Measurements from ENCODE around the gene SOX1.
A peak's percentile ranks its signal among the peaks of the same experiment; 100 is the strongest.

The SOX1 gene

DNA sequence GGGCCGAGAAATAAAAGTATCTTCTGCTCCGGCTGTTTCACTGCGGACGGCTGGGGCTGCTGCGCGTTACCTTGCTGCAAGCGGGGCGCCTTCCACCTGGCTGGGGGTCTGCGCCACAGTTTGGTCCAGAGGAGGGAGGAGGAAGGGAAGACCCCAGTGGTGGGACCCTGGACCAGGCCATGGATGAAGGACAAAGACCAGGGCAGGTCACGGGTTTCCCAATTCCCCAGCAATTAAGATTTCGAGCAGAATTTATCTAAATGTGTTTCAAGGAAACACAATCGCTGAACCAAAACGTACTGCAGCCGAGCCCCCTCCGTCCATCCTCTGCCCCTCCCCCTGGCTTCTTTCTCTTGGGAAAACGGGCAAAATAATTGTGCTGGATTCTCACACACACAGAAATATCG lies 2.9 kb downstream of the SOX1 start:
- intact Hi-C loops (cut with DNase I), result no loop called here
- no peak for DNase-seq

DNA sequence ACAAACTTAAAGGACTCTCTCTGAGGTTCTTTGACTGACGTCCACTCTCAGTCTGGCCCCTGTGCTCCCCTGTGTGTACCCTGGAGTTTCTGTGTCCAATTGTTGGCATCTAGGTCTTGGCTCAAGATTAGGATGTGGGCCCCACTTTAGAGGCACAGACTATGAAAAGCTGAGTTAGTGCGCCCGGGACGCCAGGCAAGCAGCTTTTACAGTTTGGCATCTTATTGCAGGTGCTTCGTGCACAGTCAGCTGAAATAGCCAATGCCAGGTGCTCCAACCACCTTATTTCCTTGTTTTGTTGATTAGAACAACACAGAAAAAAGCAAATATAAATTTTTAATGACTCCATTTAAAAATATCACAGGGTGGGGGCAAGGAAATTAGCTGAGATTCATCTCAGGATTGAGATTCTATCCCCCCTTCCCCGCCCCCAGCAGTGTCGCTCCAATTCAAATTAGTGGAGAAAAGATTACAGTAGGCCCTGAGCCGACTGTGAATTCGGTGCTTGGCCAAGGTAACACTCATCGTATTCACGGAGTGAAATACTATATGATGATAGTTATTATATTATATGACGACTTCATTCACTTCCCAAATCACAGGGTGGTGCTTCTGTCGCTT lies 4.3 kb downstream of the SOX1 start:
- intact Hi-C loops (cut with DNase I), result no loop called here
- no peak for DNase-seq

DNA sequence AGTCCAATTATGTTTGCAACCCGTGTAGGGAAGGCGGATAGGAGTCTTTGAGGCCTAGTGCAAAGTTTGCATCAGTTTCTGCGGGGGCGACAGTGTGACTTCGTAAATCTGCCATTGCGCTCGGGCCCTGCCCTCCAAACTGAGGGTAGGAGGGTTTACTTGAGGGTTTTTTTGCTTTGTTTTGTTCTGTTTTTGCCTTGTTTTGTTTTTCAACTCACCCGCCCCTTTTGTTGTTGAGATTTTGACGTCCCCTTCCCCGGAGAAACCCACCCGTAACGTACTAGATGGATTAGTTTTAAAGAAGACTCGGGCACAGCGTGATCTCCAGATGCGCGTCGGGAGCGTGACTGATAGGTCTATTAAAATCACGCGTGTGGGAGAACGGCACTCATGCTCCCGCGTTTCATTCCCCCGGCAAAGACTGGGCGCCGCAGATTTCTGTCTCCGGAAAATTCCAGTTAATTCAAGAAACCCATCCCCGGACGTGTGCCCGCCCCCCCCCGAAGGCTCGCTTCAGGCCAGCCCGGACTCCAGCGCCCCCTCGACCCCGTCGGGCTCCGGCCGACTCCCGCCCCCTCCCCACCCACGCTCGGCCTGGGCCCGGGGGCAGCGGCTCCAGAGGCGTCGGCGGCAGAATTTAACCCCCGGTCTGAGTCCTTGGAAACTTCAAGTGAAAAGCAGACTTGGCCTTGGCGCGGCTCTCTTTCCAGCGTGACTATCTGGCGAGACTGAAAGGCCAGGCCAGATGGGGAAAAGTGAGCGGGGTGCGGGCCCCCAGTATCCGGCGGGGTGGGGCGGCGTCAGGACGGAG lies 5.0 kb downstream of the SOX1 start:
- intact Hi-C loops (cut with DNase I), result no loop called here
- DNase-seq, result peak in 1 of 10 donors; percentile 76

DNA sequence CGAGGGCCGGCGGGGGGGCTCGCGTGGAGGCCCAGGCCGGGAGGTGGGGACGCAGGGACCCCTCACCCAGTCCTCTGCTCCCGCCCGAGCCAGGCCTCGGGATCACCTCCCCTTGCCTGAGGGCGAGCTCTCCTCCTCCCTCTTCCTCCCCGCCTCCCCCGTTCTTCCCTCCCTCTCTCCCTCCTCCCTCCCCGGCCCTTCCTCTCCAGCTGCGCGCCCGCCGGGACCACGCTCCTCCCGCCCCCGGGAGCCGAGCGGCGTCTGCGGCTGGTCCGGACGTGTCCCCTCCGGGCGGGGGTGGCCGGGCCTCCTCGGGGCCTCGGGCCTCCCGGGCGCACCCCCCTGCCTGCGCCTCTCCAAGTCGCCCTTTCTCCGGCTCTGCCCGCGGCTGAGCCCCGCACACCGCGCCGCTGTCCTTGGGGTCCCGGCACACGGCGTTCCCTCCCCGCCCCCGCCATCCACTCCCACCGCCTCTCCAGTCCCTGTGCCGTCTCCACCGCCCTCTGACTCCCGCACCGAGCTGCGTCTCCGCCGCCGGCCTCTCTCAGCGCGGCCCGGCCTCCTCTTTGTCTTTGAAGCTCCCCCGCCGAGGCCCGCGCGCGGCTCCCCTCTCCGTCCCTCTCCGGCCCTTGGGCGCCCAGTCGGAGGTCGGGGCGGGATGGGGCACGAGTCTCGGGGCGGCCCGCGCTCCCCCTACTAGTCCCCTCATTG lies 5.7 kb downstream of the SOX1 start:
- intact Hi-C loops (cut with DNase I), result no loop called here
- DNase-seq, result peak in 4 of 10 donors; percentile 51 to 91 (median 86)

DNA sequence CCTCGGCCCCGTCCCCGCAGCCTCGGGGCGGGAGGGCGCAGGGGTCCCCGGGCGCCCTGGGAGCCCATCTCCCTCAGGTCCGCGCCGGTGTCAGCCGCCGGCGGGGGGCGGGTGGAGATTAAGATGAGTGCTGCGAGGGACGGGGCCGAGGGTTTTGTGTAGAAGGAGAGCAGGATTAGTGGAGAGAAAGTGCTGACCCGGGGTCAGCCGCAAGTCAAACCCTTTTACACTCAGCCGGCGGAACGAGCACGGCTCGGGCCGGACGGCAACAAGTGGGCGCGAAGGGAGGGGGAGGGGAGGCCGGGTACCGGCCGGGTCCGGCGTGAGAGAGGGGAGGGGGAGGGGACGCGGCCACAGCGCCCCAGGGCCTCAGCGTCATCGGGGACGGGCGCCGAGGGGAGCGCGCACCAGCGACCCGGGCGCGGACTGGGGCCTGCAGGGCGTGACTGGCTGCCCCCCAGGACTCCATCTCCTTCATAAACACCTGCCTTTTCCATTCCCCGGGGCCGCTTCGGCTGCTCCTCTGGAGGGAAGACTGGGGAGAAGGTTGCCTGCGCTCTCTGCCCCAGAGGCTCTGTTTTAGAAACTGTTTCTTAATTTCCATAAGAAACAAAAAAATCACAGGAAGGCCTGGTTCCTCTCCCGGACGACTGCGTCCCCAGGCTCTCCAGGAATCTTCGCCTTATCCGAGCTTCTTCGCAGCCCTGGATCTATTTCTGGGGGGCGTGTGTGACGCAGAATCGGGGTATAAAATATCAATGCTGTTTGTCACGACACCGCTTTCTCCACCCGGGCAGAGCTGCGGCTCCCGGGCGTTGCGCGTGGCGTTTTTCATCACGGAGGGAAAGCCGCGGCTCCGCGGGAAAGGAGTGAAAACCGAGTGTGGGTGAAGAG lies 6.5 kb downstream of the SOX1 start:
- no peak for DNase-seq
- intact Hi-C loops (cut with DNase I), result no loop called here

DNA sequence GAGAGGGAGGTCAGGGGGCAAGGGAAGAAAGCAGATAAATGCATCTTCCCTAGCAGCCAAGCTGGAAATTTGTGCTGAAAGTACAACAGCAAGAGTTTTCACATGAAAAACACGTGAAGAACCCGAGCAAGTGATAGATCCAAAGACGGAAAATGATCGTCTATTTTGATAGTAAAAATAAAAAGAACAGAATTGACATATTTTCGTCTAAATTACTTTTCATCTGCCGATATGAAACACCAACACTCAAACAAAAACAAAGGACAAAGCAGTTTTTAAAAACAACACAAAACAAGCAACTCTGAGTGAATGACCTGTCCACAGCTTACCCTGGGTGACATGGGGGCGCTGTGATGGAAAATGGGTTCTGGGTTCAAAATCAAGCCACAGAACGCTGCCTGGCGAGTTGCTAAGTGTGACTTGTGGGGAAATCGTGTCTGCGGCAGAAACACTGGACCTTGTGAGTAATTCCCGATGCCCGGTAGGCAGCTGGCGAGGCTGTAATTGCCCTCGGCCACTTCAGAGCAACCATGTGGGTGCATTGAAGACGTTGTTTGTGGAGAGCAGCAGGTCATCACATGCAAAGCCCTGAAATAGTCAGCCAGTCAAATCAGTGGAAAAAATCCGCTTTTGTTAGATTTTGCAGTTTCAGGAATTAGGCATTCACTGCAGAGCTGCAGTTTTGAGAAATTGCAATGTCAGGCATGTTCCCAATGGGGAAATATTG lies 7.4 kb downstream of the SOX1 start:
- intact Hi-C loops (cut with DNase I), result no loop called here

DNA sequence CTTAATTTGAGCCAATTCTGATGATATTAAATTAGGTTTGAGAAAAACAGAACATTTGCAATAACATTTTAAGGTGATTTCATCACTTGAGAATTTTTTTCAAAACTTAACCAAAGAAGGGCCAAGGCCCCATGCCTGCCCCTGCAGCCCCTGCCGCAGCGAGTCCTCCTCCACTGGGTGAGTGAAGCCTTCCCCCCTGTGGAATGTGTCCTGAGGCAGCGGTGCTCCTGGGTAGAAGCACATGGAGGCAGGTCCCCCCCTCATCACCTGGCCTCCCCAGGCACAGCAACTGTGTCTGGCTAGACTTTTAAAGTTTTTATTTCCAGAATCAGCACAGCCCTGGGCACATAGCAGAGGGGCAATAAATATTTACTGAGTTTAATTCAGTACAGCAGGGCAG lies 10.8 kb downstream of the SOX1 start:
- intact Hi-C loops (cut with DNase I), result no loop called here

More for the DNA sequence above, 7.4 kb downstream of the SOX1 start:
- DNase-seq, result no peak

DNA sequence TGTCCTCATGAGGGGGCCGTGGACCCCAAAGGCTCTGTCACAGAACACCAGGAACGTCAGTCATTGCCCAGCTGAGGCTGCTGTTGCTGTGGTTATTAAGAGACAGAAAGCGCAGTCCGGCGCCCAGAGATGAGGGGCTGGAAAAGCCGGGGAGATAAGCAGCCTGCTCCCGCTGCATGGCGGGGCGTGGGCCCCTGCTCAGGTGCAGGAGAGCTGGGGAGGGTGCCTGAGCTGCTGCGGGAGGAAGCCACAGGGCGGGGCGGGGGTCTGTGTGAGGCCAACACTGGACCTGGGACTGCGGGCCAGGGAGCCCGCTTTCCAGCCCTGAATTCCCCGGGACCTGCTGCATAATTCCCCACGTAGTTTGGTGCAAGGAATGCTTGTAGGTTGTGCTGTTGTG lies 11.3 kb downstream of the SOX1 start:
- no peak for DNase-seq
- intact Hi-C loops (cut with DNase I), result no loop called here

More for the DNA sequence above, 10.8 kb downstream of the SOX1 start:
- no peak for DNase-seq

DNA sequence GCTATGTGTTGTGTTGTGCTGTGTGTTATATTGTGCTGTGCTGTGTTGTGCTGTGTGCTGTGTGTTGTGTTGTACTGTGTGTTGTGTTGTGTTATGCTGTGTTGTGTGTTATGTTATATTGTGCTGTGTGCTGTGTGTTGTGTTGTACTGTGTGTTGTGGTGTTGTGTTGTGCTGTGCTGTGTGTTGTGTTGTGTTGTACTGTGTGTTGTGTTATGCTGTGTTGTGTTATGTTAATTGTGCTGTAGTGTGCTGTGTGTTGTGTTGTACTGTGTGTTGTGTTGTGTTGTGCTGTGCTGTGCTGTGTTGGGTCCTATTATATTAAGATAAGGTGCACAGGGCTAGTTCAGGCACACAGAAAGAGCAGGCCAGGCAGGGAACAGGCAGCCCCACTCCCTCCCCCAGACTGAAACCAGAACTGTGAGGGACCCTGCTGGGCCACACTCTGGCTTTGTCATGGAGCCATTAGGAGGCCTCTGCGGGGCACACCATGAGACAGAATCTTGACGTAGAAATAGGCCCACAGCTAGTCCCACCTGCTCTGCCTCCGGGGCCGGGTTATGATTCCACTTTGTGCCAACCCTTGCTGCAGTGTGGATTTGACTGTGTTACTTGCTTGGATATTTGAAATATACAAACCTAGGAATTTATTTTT lies 12.1 kb downstream of the SOX1 start:
- no peak for DNase-seq
- intact Hi-C loops (cut with DNase I), result no loop called here

DNA sequence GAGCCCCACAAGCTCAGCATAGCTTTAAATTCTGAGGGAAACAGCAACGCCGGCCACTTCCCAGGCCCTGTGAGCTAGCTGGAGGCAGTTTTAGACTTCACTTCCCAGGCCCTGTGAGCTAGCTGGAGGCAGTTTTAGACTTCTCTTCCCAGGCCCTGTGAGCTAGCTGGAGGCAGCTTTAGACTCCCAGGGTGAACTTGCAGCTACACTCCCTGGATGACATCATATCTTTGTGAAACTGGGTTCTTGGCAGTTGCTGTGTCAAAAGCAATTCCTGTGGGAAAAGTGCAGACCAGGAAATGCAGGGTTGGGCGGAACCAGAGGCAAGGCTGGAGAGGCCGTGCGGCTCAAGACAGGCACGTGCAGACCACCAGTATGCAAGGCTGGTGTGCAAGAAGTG lies 12.7 kb downstream of the SOX1 start:
- no peak for DNase-seq
- intact Hi-C loops (cut with DNase I), result no loop called here

DNA sequence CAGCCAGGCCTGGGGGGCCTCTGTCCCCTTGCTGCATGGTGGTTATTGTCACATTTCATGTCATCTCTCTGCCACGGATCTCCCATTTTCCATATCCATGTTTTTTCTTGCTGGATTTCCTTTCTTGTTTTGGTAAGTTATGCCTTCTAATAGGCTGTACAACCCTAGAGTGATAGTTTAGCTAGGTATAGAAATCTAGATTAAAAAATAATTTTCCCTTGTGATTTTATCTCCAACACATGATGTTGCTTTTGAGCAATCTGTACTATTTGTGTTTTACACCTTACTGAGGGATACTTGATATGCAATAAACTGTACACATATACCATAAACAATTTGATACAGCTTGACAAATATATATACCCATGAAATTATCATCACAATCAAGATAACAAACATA lies 17.0 kb downstream of the SOX1 start:
- intact Hi-C loops (cut with DNase I), result no loop called here
- DNase-seq, result no peak

DNA sequence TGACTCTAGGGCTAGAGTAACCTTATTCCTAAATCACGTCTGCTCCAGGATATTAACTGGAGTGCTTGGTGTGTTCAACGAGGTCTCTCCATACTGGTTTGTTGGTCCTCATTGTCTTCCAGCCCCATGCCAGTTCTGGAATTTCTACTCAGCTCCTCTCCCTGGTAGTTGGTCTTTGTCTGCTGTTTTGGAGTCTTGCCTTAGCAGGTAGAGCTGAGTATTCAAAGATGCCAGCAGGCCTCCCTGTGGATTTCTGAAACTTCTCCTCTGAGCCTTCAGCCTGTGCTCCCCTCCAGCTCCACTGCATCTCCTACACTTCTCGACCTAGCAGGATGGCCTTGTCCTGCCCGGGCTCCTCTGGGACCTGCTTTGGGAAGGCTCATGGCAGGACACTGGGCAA lies 25.5 kb downstream of the SOX1 start:
- intact Hi-C loops (cut with DNase I), result no loop called here
- no peak for DNase-seq

DNA sequence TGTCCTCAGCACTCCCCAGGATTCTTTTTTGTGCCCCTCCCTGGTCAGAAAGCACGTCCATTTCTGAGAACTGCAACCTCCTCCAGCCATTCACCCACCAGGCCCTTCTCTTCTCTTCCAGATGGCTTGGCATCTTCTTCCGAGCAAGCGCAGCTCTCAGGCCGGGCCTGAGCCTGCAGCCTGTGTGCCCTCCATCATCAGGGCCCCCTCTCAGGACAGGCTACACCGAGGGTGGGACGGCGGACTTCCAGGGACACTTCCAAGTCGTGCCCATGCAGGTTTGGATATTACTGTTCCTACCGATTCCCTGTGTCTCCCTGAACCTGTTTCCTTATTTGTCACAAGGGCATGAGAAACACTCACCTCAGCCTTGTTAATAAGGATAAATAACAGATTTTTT lies 28.4 kb downstream of the SOX1 start:
- no peak for DNase-seq
- intact Hi-C loops (cut with DNase I), result no loop called here

DNA sequence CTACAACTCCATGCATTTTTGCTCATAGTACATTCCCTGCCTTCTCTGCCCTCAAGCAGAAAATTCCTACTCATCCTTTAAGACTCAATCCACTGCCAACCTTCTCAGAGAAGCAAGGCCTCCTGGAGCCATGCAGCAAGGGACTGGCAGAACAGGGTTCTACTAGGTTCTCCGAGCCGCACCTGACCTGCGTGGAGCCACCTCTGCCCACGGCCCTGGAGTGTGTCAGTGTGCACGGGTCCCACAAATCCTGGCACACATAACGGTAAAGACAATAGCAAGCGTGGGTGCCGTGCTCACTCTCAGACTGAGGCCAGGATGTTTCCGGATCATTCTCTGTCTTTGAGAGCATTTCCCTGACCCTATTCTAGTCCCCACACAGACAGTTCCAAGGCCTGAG lies 30.0 kb downstream of the SOX1 start:
- no peak for DNase-seq
- intact Hi-C loops (cut with DNase I), result no loop called here

DNA sequence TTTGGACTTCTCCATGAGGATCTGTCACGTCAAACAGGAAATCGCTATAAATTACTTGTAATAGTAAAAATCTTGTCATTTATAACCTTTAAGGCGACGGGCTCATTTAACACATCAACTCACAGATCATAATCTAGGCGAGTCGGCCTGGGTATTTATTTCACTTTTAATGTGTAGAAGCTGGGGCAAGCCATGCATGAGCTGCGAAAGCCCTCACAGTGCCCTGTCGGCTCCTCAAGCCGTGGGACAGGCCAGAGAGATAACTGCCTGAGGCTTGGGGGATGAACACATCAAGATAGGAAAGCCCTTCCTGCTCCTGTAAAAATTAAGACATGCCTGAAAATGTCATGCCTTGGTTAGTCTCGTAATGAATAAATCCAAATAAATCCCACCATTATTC lies 30.8 kb downstream of the SOX1 start:
- no peak for DNase-seq
- intact Hi-C loops (cut with DNase I), result no loop called here

DNA sequence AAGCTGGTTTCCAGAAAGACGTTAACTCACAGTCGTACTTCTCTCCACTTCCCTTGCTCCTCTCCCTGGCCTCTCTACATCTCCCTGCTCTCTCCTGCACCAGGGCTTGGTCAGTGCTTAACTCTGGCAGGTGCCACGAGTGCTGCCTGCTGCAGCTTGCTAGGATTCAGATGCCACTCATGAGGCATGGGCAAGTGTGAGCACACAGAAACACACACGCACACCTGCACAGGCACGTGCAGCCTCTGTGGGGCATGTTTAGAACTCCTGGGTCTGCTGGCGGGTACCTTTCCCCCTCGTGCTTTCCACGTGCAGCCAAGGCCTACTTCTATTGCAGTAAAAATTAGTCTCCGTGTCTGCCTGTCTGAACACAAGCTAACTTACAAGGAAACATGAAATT lies 31.8 kb downstream of the SOX1 start:
- no peak for DNase-seq
- intact Hi-C loops (cut with DNase I), result no loop called here

DNA sequence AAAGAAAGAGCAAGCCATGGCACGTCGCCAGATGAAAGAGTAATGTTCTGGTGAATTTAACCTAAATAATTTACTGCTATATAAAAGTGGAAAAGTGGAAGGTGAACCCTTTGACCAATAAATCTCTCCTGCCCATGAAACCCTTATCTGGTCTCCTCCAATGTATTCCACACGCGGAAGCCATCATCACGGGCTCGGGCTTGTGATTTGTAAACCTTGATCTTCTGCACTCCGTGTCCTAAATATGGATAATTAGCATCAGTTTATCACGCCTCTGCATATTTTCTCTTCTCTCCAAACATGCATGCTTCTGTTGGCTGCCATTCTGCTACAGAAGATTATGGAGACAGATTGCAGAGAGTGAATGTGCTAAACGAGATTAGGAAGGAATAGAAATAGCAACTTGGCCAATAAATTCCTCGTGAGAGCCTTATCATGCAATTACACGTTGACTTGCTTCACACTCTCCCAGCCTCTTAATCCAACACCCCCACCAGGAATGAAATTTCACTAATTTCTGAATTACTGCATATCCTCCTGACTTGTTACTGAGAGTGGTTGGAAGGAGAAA lies 34.5 kb downstream of the SOX1 start:
- intact Hi-C loops (cut with DNase I), result no loop called here
- no peak for DNase-seq

DNA sequence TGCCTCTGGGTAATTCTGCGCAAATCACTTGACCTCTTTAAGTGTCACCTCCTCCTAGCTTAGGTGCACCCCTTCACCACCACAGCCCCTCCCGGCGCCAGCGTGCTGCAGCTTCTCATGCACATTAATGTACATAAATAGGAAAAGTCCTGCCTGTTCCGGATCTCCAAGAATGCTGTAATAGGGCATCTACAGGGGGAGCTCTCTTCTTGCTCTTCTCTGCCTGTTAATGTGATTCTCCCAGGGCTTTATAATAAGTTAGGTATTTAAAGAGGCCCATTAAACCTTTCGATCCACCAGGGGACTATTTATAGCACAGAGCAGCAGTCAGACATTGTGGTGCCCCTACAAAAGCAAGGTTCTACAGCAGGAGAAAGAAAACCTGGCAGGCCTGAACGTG lies 35.3 kb downstream of the SOX1 start:
- intact Hi-C loops (cut with DNase I), result no loop called here
- DNase-seq, result no peak

DNA sequence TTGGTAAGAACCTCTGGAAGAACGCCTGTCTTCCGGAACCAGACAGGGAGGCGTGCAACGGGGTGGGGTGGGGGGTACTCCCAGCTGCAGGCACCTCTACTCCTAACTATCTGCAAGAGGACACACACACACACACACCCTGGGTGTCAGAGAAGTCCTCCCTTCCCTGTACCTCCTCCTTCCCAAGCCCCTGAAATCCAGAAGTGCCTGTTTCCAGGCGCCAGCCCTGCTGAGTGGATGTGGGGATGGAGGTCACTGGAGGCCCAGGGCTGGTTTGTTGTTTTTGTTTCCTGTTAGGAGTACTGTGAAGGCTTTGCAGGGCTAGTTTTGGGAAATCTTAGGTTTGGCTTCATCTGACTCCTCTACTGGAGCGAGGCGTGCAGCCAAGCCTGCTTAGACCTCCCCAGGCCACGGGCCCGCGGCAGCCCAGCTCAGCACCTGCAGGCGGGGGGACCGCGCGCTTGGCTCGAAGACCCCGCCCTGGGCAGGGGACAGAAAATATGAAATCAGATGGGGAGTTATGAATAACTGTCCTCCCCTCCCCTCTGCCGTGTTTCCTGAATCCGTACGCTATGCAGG lies 36.4 kb downstream of the SOX1 start:
- intact Hi-C loops (cut with DNase I), result no loop called here
- DNase-seq, result no peak

Measured in posterior cingulate gyrus (tissue), 11 donors.